HG02943 (cell line): ENCODE data around the gene NAA30.
A peak's percentile ranks its signal among the peaks of the same experiment; 100 is the strongest.

Experiments used
- ATAC-seq: cut with Tn5 transposase; IDR thresholded peaks from one replicate; pipeline ENCODE4 v1.9.1; 2021; ENCODE audit warnings: mild to moderate bottlenecking, low read depth, moderate library complexity; ENCODE audit not compliant: unreplicated experiment

NAA30 gene

GRCh38 chr14:57391517-57392195, 1.3 kb downstream of the NAA30 start:
- no peak for ATAC-seq

GRCh38 chr14:57392830-57393229, 2.4 kb downstream of the NAA30 start:
- ATAC-seq = no peak

- ATAC-seq = no peak
Measured at GRCh38 chr14:57400556-57401494, 10.4 kb downstream of the NAA30 start.

GRCh38 chr14:57401501-57401900, 11.1 kb downstream of the NAA30 start:
- ATAC-seq = no peak

- no peak for ATAC-seq
Measured at GRCh38 chr14:57402173-57402852, 11.9 kb downstream of the NAA30 start.

- no peak for ATAC-seq
Measured at GRCh38 chr14:57403521-57403864, 13.1 kb downstream of the NAA30 start.

- no peak for ATAC-seq
Measured at GRCh38 chr14:57405562-57405961, 15.2 kb downstream of the NAA30 start.

- ATAC-seq = no peak
Measured at GRCh38 chr14:57408037-57408436, 17.7 kb downstream of the NAA30 start.

GRCh38 chr14:57408634-57409033, 18.2 kb downstream of the NAA30 start:
- ATAC-seq = no peak

- ATAC-seq = no peak
Measured at GRCh38 chr14:57412341-57412740, 22.0 kb downstream of the NAA30 start.

- ATAC-seq = no peak
Measured at GRCh38 chr14:57413849-57414248, 23.5 kb downstream of the NAA30 start.

- no peak for ATAC-seq
Measured at GRCh38 chr14:57417228-57417627, 26.8 kb downstream of the NAA30 start.

GRCh38 chr14:57418999-57419398, 28.6 kb downstream of the NAA30 start:
- ATAC-seq = no peak

GRCh38 chr14:57420033-57420432, 29.6 kb downstream of the NAA30 start:
- no peak for ATAC-seq

- no peak for ATAC-seq
Measured at GRCh38 chr14:57420986-57421385, 30.6 kb downstream of the NAA30 start.

GRCh38 chr14:57435923-57436322, 45.5 kb downstream of the NAA30 start:
- ATAC-seq = no peak

GRCh38 chr14:57461777-57462320, 71.5 kb downstream of the NAA30 start:
- ATAC-seq = no peak

- no peak for ATAC-seq
Measured at GRCh38 chr14:57462551-57462950, 72.2 kb downstream of the NAA30 start.

- ATAC-seq = peak; percentile 90
Measured at GRCh38 chr14:57464008-57464730, 73.8 kb downstream of the NAA30 start.
